Smooth muscle cell (in vitro differentiated cells): ENCODE measurements around the gene ADPRHL1. TPM values are rescaled to one million over a fixed set of nuclear protein-coding genes. Genes with fewer than 3 reads are reported as not detected.

Experiments used
- DNase-seq: peaks from one replicate; lab custom pipeline; 2025; ENCODE audit not compliant: unreplicated experiment; lab: John Stamatoyannopoulos, UW
- H2AFZ ChIP-seq: fragments of 200-600 bp; sonication (generic); 2 replicates; pipeline ENCODE4 v1.6.0; 2016; ENCODE audit warnings: antibody characterized with exemption, low read depth, mild to moderate bottlenecking
- H3F3A ChIP-seq: fragments of 200-600 bp; sonication (generic); 2 replicates; pipeline ENCODE4 v1.6.0; 2017; ENCODE audit warnings: antibody characterized with exemption, low read depth
- H3K27ac ChIP-seq: fragments of 200-600 bp; sonication (generic); 2 replicates; pipeline ENCODE4 v1.5.1; 2016; ENCODE audit warnings: low read depth, mild to moderate bottlenecking
- H3K27me3 ChIP-seq: fragments of 200-600 bp; sonication (generic); 2 replicates; pipeline ENCODE4 v1.6.1; 2016; ENCODE audit warnings: low read depth, mild to moderate bottlenecking
- H3K36me3 ChIP-seq: fragments of 200-600 bp; sonication (generic); 2 replicates; pipeline ENCODE4 v1.5.1; 2016; ENCODE audit warnings: low read depth
- H3K4me1 ChIP-seq: fragments of 200-600 bp; sonication (generic); 2 replicates; pipeline ENCODE4 v1.5.1; 2016; ENCODE audit warnings: low read depth
- H3K4me2 ChIP-seq: fragments of 200-600 bp; sonication (generic); 2 replicates; pipeline ENCODE4 v1.6.0; 2016; ENCODE audit warnings: mild to moderate bottlenecking
- H3K4me3 ChIP-seq: fragments of 200-600 bp; sonication (generic); 2 replicates; pipeline ENCODE4 v1.5.1; 2016; ENCODE audit warnings: mild to moderate bottlenecking
- H3K79me2 ChIP-seq: fragments of 200-600 bp; sonication (generic); 2 replicates; pipeline ENCODE4 v1.6.0; 2016; ENCODE audit warnings: low read depth, mild to moderate bottlenecking
- H3K9ac ChIP-seq: fragments of 200-600 bp; sonication (generic); 2 replicates; pipeline ENCODE4 v1.6.0; 2016; ENCODE audit warnings: low read depth
- H3K9me3 ChIP-seq: fragments of 200-600 bp; sonication (generic); replicated peaks from 2 replicates; pipeline ENCODE4 v1.5.1; 2016; ENCODE audit warnings: low read depth
- H4K20me1 ChIP-seq: fragments of 200-600 bp; sonication (generic); 2 replicates; pipeline ENCODE4 v1.6.0; 2016; ENCODE audit warnings: low read depth
- WGBS: methylation state at CpG from one replicate; pipeline ENCODE4 v1.1.7; 2016; ENCODE audit warnings: low lambda C conversion rate; 5-methylcytosine and 5-hydroxymethylcytosine counted together
- polyA plus RNA-seq: library from polyadenylated mRNA; unstranded; fragments of >200 nt; fragmentation: Nextera tagmentation; extraction: Ambion mirVana; gene quantifications from 2 replicates; pipeline ENCODE4 v1.2.1, GENCODE V29; 2016
- total RNA-seq: library from RNA; depleted of rRNA; stranded (reverse); fragments of >200 nt; gene quantifications from 2 replicates; pipeline ENCODE4 v1.2.3, GENCODE V29; 2014
- TF ChIP-seq, protein P1 (sequence below): fragments of 200-600 bp; sonication (generic); IDR thresholded peaks from 2 replicates; pipeline ENCODE4 v1.5.1; 2017; ENCODE audit warnings: borderline replicate concordance, mild to moderate bottlenecking, antibody characterized with exemption; ENCODE audit not compliant: insufficient read depth, poor library complexity, severe bottlenecking

ADPRHL1 gene
- total and polyA plus RNA-seq, 2 experiments from 2014 or later: 0.18 to 1.2 TPM

DNA sequence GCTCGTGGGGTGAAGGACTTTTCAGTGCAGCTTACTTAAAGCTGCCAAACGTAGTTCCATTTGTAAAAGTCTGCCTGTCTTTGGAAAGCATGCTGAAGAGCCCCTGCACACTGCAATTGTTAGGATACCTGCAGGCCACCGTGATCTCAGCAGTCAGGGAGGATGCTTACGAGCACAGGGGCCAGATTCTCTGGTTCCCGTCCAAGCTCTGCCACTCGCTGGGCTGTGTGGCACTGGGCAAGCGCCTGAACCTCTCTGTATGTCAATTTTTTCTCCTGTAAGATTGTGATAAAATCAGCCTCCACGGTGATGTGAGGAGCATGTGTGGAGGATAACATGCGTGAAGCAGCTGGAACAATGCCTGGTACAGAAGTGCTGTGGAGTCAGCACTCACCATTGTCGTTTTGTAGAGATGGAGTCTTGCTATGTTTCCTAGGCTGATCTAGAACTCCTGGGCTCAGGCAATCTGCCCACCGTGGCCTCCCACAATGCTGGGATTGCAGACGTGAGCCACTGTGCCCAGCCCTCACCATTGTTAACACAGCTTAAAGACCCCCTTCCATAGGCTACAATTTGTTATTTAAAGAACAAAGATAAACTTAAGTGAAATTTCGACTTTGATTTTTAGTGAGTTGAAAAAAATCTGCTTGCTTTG is 3.5 kb downstream of the ADPRHL1 start:
- Histone ChIP-seq H3F3A (no peaks in the 10 kb centered on the region), H3K9ac (no peak overlapping the region), H3K27me3 (no peaks in the 10 kb centered on the region), H2AFZ (no peak overlapping the region), H4K20me1 (no peaks in the 10 kb centered on the region), H3K79me2 (no peaks in the 10 kb centered on the region), H3K27ac (no peak overlapping the region), H3K36me3 (no peaks in the 10 kb centered on the region), H3K4me3 (no peak overlapping the region), H3K9me3 (no peaks in the 10 kb centered on the region), H3K4me1 (no peaks in the 10 kb centered on the region), H3K4me2 (no peak overlapping the region)
- DNase-seq: no peak
- 92% methylated on average over 13 of the region's 13 CpGs for WGBS
- TF ChIP-seq, protein P1, sequence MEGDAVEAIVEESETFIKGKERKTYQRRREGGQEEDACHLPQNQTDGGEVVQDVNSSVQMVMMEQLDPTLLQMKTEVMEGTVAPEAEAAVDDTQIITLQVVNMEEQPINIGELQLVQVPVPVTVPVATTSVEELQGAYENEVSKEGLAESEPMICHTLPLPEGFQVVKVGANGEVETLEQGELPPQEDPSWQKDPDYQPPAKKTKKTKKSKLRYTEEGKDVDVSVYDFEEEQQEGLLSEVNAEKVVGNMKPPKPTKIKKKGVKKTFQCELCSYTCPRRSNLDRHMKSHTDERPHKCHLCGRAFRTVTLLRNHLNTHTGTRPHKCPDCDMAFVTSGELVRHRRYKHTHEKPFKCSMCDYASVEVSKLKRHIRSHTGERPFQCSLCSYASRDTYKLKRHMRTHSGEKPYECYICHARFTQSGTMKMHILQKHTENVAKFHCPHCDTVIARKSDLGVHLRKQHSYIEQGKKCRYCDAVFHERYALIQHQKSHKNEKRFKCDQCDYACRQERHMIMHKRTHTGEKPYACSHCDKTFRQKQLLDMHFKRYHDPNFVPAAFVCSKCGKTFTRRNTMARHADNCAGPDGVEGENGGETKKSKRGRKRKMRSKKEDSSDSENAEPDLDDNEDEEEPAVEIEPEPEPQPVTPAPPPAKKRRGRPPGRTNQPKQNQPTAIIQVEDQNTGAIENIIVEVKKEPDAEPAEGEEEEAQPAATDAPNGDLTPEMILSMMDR: no peak

- WGBS: 91% methylated on average over 28 of the region's 29 CpGs
- H3K4me2 ChIP-seq: no peak overlapping the region
- no peak overlapping the region for H3K4me3 ChIP-seq
- no peaks in the 10 kb centered on the region for H3K79me2 ChIP-seq
- H3K9me3 ChIP-seq: no peaks in the 10 kb centered on the region
- H3K4me1 ChIP-seq: no peaks in the 10 kb centered on the region
- H3K9ac ChIP-seq: no peak overlapping the region
- H2AFZ ChIP-seq: no peak overlapping the region
- H3K27ac ChIP-seq: no peak overlapping the region
- no peaks in the 10 kb centered on the region for H3F3A ChIP-seq
- no peaks in the 10 kb centered on the region for H4K20me1 ChIP-seq
- no peak for DNase-seq
- TF ChIP-seq, protein P1: no peak
- H3K36me3 ChIP-seq: no peaks in the 10 kb centered on the region
- H3K27me3 ChIP-seq: no peaks in the 10 kb centered on the region
Measured at GRCh38 chr13:113448885-113449692, 4.2 kb downstream of the ADPRHL1 start.

GRCh38 chr13:113448545-113448884 is 4.8 kb downstream of the ADPRHL1 start:
- no peaks in the 10 kb centered on the region for H3K36me3 ChIP-seq
- no peak overlapping the region for H3K27ac ChIP-seq
- no peaks in the 10 kb centered on the region for H3K79me2 ChIP-seq
- TF ChIP-seq, protein P1: no peak
- DNase-seq: no peak
- H3K4me3 ChIP-seq: no peak overlapping the region
- no peak overlapping the region for H3K9ac ChIP-seq
- H3K9me3 ChIP-seq: no peaks in the 10 kb centered on the region
- H2AFZ ChIP-seq: no peak overlapping the region
- no peaks in the 10 kb centered on the region for H3F3A ChIP-seq
- WGBS: 81% methylated on average over 6 of the region's 6 CpGs
- no peak overlapping the region for H3K4me2 ChIP-seq
- H4K20me1 ChIP-seq: no peaks in the 10 kb centered on the region
- no peaks in the 10 kb centered on the region for H3K27me3 ChIP-seq
- no peaks in the 10 kb centered on the region for H3K4me1 ChIP-seq
